ENCODE data around the gene MED7.
A peak's percentile ranks its signal among the peaks of the same experiment; 100 is the strongest.

Gene MED7

DNA sequence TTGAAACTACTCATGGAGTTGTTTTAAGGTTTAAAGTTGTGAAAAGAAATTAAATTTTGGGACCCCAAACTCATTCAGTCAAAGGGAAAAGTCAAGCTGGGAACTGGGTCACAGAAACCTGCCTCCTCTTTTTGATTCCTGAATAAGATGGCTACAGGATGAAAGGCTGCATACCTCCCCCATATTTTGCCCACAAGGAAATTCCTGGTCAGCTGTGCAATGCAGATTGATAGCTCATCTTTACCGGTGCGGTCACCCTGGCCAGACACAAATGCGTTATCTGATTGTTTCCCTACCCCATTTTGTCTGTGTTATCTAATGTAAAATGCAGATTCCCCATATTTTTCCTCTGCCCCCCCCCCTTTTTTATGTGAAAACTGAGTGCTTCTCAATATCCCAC is 35.2 kb downstream of the MED7 start:
- no peak overlapping the region for H3K9ac ChIP-seq (ENCODE audit: low read depth in 1 of 2, low read length in 2 of 2)
- H3K27ac ChIP-seq (ENCODE audit: low read depth, low read length): peak overlapping the region; percentile 10
- H3K9me3 ChIP-seq (ENCODE audit: control insufficient read depth in 1 of 2, low read length in 2 of 2): no peaks in the 10 kb centered on the region
- H3K4me3 ChIP-seq (ENCODE audit: low read depth in 1 of 2, low read length in 2 of 2): peak overlapping the region in 1 of 2 donors; percentile 8
- no peaks in the 10 kb centered on the region for H3K4me1 ChIP-seq (ENCODE audit: control insufficient read depth in 1 of 2, insufficient read depth in 2 of 2, low read length in 2 of 2)
- H3K36me3 ChIP-seq (ENCODE audit: control insufficient read depth in 1 of 2, insufficient read depth in 2 of 2, low read length in 2 of 2): no peaks in the 10 kb centered on the region
- H3K27me3 ChIP-seq (ENCODE audit: control insufficient read depth in 1 of 2, insufficient read depth in 2 of 2, low read length in 2 of 2): no peaks in the 10 kb centered on the region

DNA sequence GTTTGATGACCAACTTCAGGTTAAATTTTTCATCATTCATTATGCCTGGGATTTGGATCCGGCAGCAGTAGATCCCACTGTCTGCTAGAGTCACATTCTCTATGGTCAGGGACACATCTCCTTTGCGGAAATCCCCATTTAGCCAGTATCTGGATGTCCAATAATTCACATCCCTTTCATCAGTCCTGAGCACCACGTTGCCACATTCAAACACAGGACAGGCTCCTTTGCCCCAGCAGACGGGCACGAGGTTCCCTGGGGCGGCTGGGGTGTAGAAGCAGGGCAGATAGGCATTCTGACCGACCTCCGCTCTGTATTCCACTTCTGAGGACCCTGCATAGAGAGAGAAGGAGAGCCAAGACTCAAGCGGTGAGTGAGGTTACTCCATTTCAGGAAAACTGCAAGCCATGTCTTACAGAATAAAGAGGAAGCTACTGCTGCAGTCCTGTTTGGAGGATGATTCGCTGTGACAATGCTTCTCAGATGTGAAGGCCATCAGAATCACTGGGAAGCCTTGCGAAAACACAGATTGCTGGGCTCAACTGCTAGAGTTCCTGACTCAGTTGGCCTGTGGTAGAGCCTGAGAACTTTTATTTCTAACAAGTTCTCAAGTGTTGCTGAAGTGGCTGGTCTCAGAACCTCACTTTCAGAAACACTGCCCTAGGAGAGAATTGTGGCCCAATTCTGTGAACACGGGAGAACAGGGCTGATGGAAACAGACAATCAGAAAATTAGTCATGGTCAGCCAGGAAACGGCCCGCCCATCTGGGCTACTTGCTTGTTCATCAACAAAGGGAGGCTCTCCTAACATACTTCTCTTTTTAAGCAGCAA is 35.8 kb downstream of the MED7 start:
- Histone ChIP-seq H3K4me3 (ENCODE audit: low read depth in 1 of 2, low read length in 2 of 2) (no peak overlapping the region), H3K36me3 (ENCODE audit: control insufficient read depth in 1 of 2, insufficient read depth in 2 of 2, low read length in 2 of 2) (no peaks in the 10 kb centered on the region), H3K9me3 (ENCODE audit: control insufficient read depth in 1 of 2, low read length in 2 of 2) (no peaks in the 10 kb centered on the region), H3K27ac (ENCODE audit: low read depth, low read length) (peak overlapping the region; percentile 10), H3K27me3 (ENCODE audit: control insufficient read depth in 1 of 2, insufficient read depth in 2 of 2, low read length in 2 of 2) (no peaks in the 10 kb centered on the region), H3K4me1 (ENCODE audit: control insufficient read depth in 1 of 2, insufficient read depth in 2 of 2, low read length in 2 of 2) (no peaks in the 10 kb centered on the region), H3K9ac (ENCODE audit: low read depth in 1 of 2, low read length in 2 of 2) (no peak overlapping the region)

DNA sequence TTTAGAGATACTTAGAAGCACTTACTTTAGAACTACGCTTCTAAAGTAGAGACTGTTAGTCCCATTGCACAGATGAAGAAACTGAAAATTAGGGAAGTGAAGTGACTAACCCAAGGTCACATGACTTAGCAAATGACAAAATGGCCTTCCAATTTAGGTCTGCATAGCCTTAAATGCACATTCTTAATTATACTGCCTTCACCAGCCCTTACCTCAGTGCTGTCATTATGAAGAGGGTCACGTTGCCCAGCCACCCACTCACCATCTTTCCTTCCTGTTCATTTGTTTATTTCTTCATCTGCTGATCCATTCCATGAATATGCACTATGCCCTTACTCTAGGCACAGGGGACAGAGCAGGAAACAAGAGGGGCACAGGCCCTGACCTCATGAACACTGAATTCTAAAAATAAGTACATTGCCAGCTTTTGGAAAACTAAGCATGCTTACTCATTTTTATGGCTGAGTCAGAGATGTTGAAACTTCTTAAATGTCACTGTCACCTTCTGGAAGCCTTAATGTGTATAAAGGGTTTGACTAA is 42.5 kb downstream of the MED7 start:
- H3K4me1 ChIP-seq (ENCODE audit: control insufficient read depth in 1 of 2, insufficient read depth in 2 of 2, low read length in 2 of 2): no peaks in the 10 kb centered on the region
- H3K4me3 ChIP-seq (ENCODE audit: low read depth in 1 of 2, low read length in 2 of 2): no peak overlapping the region
- no peak overlapping the region for H3K27ac ChIP-seq (ENCODE audit: low read depth, low read length)
- no peaks in the 10 kb centered on the region for H3K27me3 ChIP-seq (ENCODE audit: control insufficient read depth in 1 of 2, insufficient read depth in 2 of 2, low read length in 2 of 2)
- no peak overlapping the region for H3K9ac ChIP-seq (ENCODE audit: low read depth in 1 of 2, low read length in 2 of 2)
- no peaks in the 10 kb centered on the region for H3K36me3 ChIP-seq (ENCODE audit: control insufficient read depth in 1 of 2, insufficient read depth in 2 of 2, low read length in 2 of 2)
- H3K9me3 ChIP-seq (ENCODE audit: control insufficient read depth in 1 of 2, low read length in 2 of 2): no peaks in the 10 kb centered on the region

DNA sequence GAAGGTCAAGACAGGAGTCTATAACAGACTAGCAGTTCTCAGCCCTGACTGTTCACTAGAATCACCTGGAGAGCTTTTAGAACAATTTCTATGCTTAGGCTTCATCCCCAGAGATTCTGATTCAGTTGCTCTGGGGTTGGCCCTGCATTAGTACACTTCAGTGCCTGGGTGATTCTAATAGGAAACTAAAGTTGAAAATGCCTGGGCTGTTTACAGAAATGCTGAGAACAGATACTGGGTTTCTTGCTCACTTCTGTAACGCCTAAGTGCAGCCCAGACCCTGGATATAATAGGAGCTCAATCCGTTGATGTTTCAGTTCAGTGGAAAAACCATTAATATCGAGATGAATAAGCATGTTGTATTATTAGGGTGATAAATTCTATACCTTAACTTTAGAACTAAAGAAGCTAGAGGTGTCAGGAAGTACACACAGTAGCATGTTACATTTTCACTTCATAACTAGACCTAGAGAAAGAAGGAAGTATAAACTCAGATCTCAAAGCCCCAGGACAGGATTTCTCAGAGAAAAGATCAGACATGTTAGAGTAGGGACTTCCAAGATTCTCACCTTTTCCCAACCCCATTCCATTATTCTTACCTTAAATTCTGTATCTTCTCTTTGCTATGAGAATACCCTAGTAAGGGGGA is 54.2 kb downstream of the MED7 start:
- H3K4me3 ChIP-seq (ENCODE audit: low read depth in 1 of 2, low read length in 2 of 2): no peak overlapping the region
- H3K27me3 ChIP-seq (ENCODE audit: control insufficient read depth in 1 of 2, insufficient read depth in 2 of 2, low read length in 2 of 2): no peaks in the 10 kb centered on the region
- H3K9me3 ChIP-seq (ENCODE audit: control insufficient read depth in 1 of 2, low read length in 2 of 2): no peaks in the 10 kb centered on the region
- H3K27ac ChIP-seq (ENCODE audit: low read depth, low read length): no peak overlapping the region
- no peak overlapping the region for H3K9ac ChIP-seq (ENCODE audit: low read depth in 1 of 2, low read length in 2 of 2)
- no peaks in the 10 kb centered on the region for H3K36me3 ChIP-seq (ENCODE audit: control insufficient read depth in 1 of 2, insufficient read depth in 2 of 2, low read length in 2 of 2)
- H3K4me1 ChIP-seq (ENCODE audit: control insufficient read depth in 1 of 2, insufficient read depth in 2 of 2, low read length in 2 of 2): no peaks in the 10 kb centered on the region
